ENCODE measurements around the gene CCDC73. TPM values are rescaled to one million over a fixed set of nuclear protein-coding genes. Genes with fewer than 3 reads are reported as not detected.

Gene CCDC73
- total RNA-seq, 1 experiment from 2014 or later: 0.04 TPM

GRCh38 chr11:32830413-32830738 lies 35.9 kb upstream of the CCDC73 start:
- H3K9ac ChIP-seq (ENCODE audit: extremely low read depth, insufficient read length, low read length): no peak overlapping the region
- H2BK12ac ChIP-seq (ENCODE audit: insufficient read length, low read depth, low read length): no peak overlapping the region
- no peaks in the 10 kb centered on the region for H3K27me3 ChIP-seq (ENCODE audit: insufficient read depth, low read length)
- H3K56ac ChIP-seq (ENCODE audit: insufficient read length, low read depth, low read length): no peak overlapping the region
- H3K4me1 ChIP-seq (ENCODE audit: insufficient read depth, low read length): no peaks in the 10 kb centered on the region
- H3K18ac ChIP-seq (ENCODE audit: insufficient read length, low read depth, low read length): no peak overlapping the region
- H3K23me2 ChIP-seq (ENCODE audit: insufficient read length, low read depth, low read length, poor library complexity, severe bottlenecking): peaks cover 10% of the 10 kb centered on the region
- H2BK20ac ChIP-seq (ENCODE audit: low read depth, low read length, poor library complexity, severe bottlenecking): no peak overlapping the region
- no CpG with 5 or more reads among the region's 6 CpGs for WGBS (ENCODE audit: extremely low coverage, insufficient read length, low lambda C conversion rate)
- no peak overlapping the region for H3K23ac ChIP-seq (ENCODE audit: insufficient read length, low read depth, low read length)
- no peak overlapping the region for H2AK5ac ChIP-seq (ENCODE audit: insufficient read length, low read length)
- H3K79me1 ChIP-seq (ENCODE audit: insufficient read depth, low read depth, low read length, poor library complexity, severe bottlenecking): no peaks in the 10 kb centered on the region
- H3K27me3 Mint-ChIP-seq (ENCODE audit: low read depth): peaks cover 37% of the 10 kb centered on the region
- H3K27ac Mint-ChIP-seq: no peak overlapping the region
- peaks cover 14 to 17% of the 10 kb centered on the region in 2 experiments for H3K4me1 Mint-ChIP-seq
- peak overlapping the region; percentile 66 for H3K4me2 ChIP-seq (ENCODE audit: insufficient read depth, insufficient read length, low read length)
- H2AFZ ChIP-seq (ENCODE audit: low read length): no peak overlapping the region
- no peak overlapping the region for H4K8ac ChIP-seq (replicated peaks; ENCODE audit: insufficient read length, low read depth, low read length)
- H3K36me3 Mint-ChIP-seq (ENCODE audit: insufficient read depth in 1 of 3, low read depth in 3 of 3): no peaks in the 10 kb centered on the region; a peak in 1 of 7 replicates
- no peaks in the 10 kb centered on the region for H3K9me3 ChIP-seq (ENCODE audit: control insufficient read depth, low read depth, low read length)
- no peak overlapping the region for H2BK5ac ChIP-seq (ENCODE audit: insufficient read length, low read length)
- H2BK15ac ChIP-seq (ENCODE audit: low read depth, low read length): no peak overlapping the region
- H4K20me1 ChIP-seq (ENCODE audit: control insufficient read depth, insufficient read depth, insufficient read length): no peaks in the 10 kb centered on the region
- no peak for TF ChIP-seq CTCF (conservative IDR thresholded peaks at IDR 0.05)
- no peak overlapping the region for H4K5ac ChIP-seq (ENCODE audit: insufficient read length, low read depth, low read length)
- H3T11ph ChIP-seq (ENCODE audit: low read length): no peak overlapping the region
- peak overlapping the region; percentile 75 to 79 for H3K4me3 Mint-ChIP-seq
- H2BK120ac ChIP-seq (ENCODE audit: low read depth, low read length, poor library complexity, severe bottlenecking): no peak overlapping the region
- H3K4ac ChIP-seq (ENCODE audit: low read depth, low read length): no peak overlapping the region
- no peak overlapping the region for H3K27ac ChIP-seq (ENCODE audit: insufficient read length, low read depth, low read length)
- no peak for DNase-seq
- no peaks in the 10 kb centered on the region for H3K9me3 Mint-ChIP-seq
- H3K14ac ChIP-seq (ENCODE audit: insufficient read depth, low read length): no peak overlapping the region; the same call in 1 of the 2 replicates
- no peaks in the 10 kb centered on the region for H3K79me2 ChIP-seq (ENCODE audit: insufficient read depth, low read length)
- H4K91ac ChIP-seq (ENCODE audit: insufficient read length, low read depth, low read length): no peak overlapping the region
